ENCODE data around the gene DCTN2. TPM values are rescaled to one million over a fixed set of nuclear protein-coding genes. Genes with fewer than 3 reads are reported as not detected.
"Not testable (repeated sequence)": the region's sequence is repeated elsewhere in the genome, so short reads cannot be mapped to it uniquely, and the experiment has no call there.

Gene DCTN2
- total and polyA plus RNA-seq, 11 donors = 62.3 to 228 (median 109) TPM

DNA sequence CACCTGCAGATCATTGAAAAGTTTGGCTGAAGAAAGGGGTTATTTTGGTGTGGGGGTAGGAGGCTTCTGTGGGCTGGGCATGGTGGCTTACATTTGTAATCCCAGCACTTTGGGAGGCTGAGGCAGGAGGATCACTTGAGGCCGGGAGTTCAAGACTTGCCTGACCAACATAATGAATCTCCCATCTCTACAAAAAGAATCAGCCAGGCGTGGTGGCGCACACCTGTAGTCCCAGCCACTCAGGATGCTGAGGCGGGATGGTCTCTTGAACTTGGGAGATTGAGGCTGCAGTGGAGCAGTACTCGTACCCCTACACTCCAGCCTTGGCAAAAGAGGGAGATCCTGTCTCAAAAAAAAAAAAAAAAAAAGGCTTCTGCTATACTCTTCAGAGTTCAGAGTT is 33.7 kb downstream of the DCTN2 start:
- Histone ChIP-seq H3K9me3 (no peaks in the 10 kb centered on the region), H3K36me3 (peaks cover 3 to 97% (median 90%) of the 10 kb centered on the region in 9 donors), H3K27ac (no peak overlapping the region), H3K4me1 (peaks cover 0 to 38% (median 13%) of the 10 kb centered on the region in 12 donors), H3K27me3 (no peaks in the 10 kb centered on the region), H3K4me3 (no peak overlapping the region)
- ATAC-seq = no peak
- intact Hi-C loops (cut with DNase I) = loop anchor here in 1 of 10 donors (2.0 kb wide), 1 partner anchor 24 kb away; the partner anchor contains the start of gene MARS1
- DNase-seq = no peak
- TF ChIP-seq POLR2A (IDR thresholded peaks at IDR 0.05) (no peak), CTCF (IDR thresholded peaks at IDR 0.05) (no peak)
- WGBS, 4 donors = 89 to 99% (median 97%) methylated on average over 5 of the region's 5 CpGs

DNA sequence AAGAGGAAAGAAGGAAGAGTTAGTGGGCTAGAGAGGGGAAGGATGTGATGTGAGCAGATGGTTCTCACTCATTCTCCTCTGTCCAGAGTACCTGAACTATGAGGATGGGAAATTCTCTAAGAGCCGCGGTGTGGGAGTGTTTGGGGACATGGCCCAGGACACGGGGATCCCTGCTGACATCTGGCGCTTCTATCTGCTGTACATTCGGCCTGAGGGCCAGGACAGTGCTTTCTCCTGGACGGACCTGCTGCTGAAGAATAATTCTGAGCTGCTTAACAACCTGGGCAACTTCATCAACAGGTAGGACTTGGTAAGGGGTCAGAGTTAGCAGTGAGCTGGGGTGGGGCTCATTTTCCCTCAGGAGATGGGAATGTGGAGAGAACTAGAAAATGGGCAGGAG is 34.3 kb downstream of the DCTN2 start:
- DNase-seq = no peak
- no peak for ATAC-seq
- no peak overlapping the region for H3K27ac ChIP-seq

DNA sequence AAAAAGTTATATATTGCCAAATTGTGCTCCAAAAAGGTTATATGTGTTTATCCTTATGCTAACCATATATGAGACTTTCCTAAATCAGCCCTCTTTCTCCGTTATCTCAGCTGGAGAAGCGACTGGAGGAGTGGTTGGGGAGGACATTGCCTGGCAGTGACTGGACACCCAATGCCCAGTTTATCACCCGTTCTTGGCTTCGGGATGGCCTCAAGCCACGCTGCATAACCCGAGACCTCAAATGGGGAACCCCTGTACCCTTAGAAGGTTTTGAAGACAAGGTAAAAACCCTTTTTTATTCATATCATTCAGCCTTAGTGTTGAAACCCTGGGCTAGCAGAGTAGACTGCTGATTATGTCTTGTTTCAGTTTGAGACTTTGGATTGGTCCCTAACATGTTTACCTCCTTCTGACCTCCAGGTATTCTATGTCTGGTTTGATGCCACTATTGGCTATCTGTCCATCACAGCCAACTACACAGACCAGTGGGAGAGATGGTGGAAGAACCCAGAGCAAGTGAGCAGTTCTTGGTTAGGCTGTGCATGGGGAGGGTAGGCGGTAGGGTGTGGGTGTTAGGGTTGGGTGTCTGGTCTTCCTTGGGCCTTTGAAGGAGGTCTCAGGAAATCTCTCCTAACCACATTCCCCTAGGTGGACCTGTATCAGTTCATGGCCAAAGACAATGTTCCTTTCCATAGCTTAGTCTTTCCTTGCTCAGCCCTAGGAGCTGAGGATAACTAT is 35.2 kb downstream of the DCTN2 start:
- H3K9me3 ChIP-seq = no peaks in the 10 kb centered on the region
- ATAC-seq = peak in 1 of 4 donors; percentile 29
- H3K27ac ChIP-seq = no peak overlapping the region
- peaks cover 0 to 24% (median 1%) of the 10 kb centered on the region in 12 donors for H3K4me1 ChIP-seq
- H3K4me3 ChIP-seq = no peak overlapping the region
- intact Hi-C loops (cut with DNase I) = loop anchor here in 1 of 10 donors (2.0 kb wide), 1 partner anchor 23 kb away; the partner anchor contains the start of gene MARS1
- no peak for TF ChIP-seq CTCF (IDR thresholded peaks at IDR 0.05)
- TF ChIP-seq POLR2A (IDR thresholded peaks at IDR 0.05) = no peak
- no peaks in the 10 kb centered on the region for H3K27me3 ChIP-seq
- 93 to 99% (median 98%) methylated on average over 6 to 7 of the region's 7 CpGs for WGBS, 4 donors
- DNase-seq = no peak
- peaks cover 3 to 82% (median 78%) of the 10 kb centered on the region in 9 donors for H3K36me3 ChIP-seq

More for the DNA sequence above, 34.3 kb downstream of the DCTN2 start:
- 78 to 82% (median 81%) methylated on average over 6 of the region's 6 CpGs for WGBS, 4 donors
- intact Hi-C loops (cut with DNase I) = loop anchor here in 1 of 10 donors (2.0 kb wide), 1 partner anchor 24 kb away; the partner anchor contains the start of gene MARS1
- Histone ChIP-seq H3K36me3 (peaks cover 3 to 91% (median 87%) of the 10 kb centered on the region in 9 donors), H3K4me1 (peaks cover 0 to 34% (median 9%) of the 10 kb centered on the region in 12 donors), H3K27me3 (no peaks in the 10 kb centered on the region), H3K4me3 (no peak overlapping the region), H3K9me3 (no peaks in the 10 kb centered on the region)
- no peak for TF ChIP-seq POLR2A (IDR thresholded peaks at IDR 0.05)
- TF ChIP-seq CTCF (IDR thresholded peaks at IDR 0.05) = no peak

- no peak for TF ChIP-seq POLR2A (IDR thresholded peaks at IDR 0.05)
- TF ChIP-seq CTCF (IDR thresholded peaks at IDR 0.05) = no peak
- H3K9me3 ChIP-seq = no peaks in the 10 kb centered on the region
- WGBS, 4 donors = 96 to 99% (median 97%) methylated on average over 4 of the region's 4 CpGs
- H3K4me1 ChIP-seq = peaks cover 0 to 19% (median 0%) of the 10 kb centered on the region in 12 donors
- intact Hi-C loops (cut with DNase I) = no loop called here
- no peak for DNase-seq
- no peaks in the 10 kb centered on the region for H3K27me3 ChIP-seq
- no peak for ATAC-seq
- H3K27ac ChIP-seq = no peak overlapping the region
- H3K36me3 ChIP-seq = peaks cover 3 to 81% (median 77%) of the 10 kb centered on the region in 9 donors
- no peak overlapping the region for H3K4me3 ChIP-seq
These were observed 35.8 kb downstream of the DCTN2 start for GRCh38 chr12:57511161-57511560.

GRCh38 chr12:57507796-57508195 is 39.2 kb downstream of the DCTN2 start:
- intact Hi-C loops (cut with DNase I); H3K4me3 ChIP-seq; DNase-seq; H3K9me3 ChIP-seq; H3K27ac ChIP-seq; H3K27me3 ChIP-seq; ATAC-seq; H3K4me1 ChIP-seq: not testable (repeated sequence)
- peaks cover 4 to 81% (median 77%) of the 10 kb centered on the region in 9 donors for H3K36me3 ChIP-seq
- 96 to 100% (median 99%) methylated on average over 1 to 26 of the region's 28 CpGs for WGBS, 4 donors

- peaks cover 2 to 81% (median 77%) of the 10 kb centered on the region in 9 donors for H3K36me3 ChIP-seq
- H3K4me3 ChIP-seq; H3K9me3 ChIP-seq; H3K27ac ChIP-seq; intact Hi-C loops (cut with DNase I); H3K27me3 ChIP-seq; DNase-seq; H3K4me1 ChIP-seq; ATAC-seq: not testable (repeated sequence)
- 76 to 97% (median 95%) methylated on average over 4 of the region's 4 CpGs for WGBS, 4 donors
These were observed 40.5 kb downstream of the DCTN2 start for GRCh38 chr12:57506541-57506940.

Measured in heart left ventricle (tissue), 16 donors.